Bladder microvascular endothelial cell (primary cell): ENCODE measurements around the gene RAB40AL. TPM values are rescaled to one million over a fixed set of nuclear protein-coding genes. Genes with fewer than 3 reads are reported as not detected.

Experiments
- total RNA-seq: library from RNA; depleted of rRNA; stranded (reverse); fragments of >200 nt; gene quantifications from 2 replicates; pipeline ENCODE4 v1.2.3, GENCODE V29; 2014

RAB40AL gene
- 0.32 and 0.94 TPM in 2 replicates for total RNA-seq

GRCh38 chrX:102936972-102937371 is at the start of gene RAB40AL:
Gene RAB40AL (plus strand): TSS chrX:102937272. CDS start chrX:102937319, 47 bp downstream.

Other genes with a start within 250 kb of the RAB40AL start
- 9.6 and 13.9 TPM in 2 replicates for gene GPRASP2, start 224.8 kb upstream of the RAB40AL start, total RNA-seq
- 5.7 and 6.6 TPM in 2 replicates for gene GPRASP3, start 216.5 kb upstream of the RAB40AL start, total RNA-seq
- 0.32 TPM in 1 of 2 replicates, not detected in the other for gene BEX1, start 126.9 kb downstream of the RAB40AL start, total RNA-seq
- gene NXF3, start 155.9 kb downstream of the RAB40AL start, total RNA-seq, result not detected in 2 replicates